ENCODE measurements around the gene HIP1R. TPM values are rescaled to one million over a fixed set of nuclear protein-coding genes. Genes with fewer than 3 reads are reported as not detected.

The HIP1R gene
- total RNA-seq, 1 experiment from 2014 or later, result 64.1 TPM

Other genes starting within 250 kb of the HIP1R start
- gene HCAR2, start 132.1 kb upstream of the HIP1R start, total RNA-seq (2014; rRNA removed; shearing (Covaris generic)), result 0.17 TPM in 2 replicates
- gene HCAR3, start 118.6 kb upstream of the HIP1R start, total RNA-seq (2014; rRNA removed; shearing (Covaris generic)), result 0.05 TPM in 1 of 2 replicates, not detected in the other
- 0.05 TPM in 1 of 2 replicates, not detected in the other for gene HCAR1, start 104.6 kb upstream of the HIP1R start, total RNA-seq (2014; rRNA removed; shearing (Covaris generic))
- gene DENR, start 82.6 kb upstream of the HIP1R start, total RNA-seq (2014; rRNA removed; shearing (Covaris generic)), result 66.0 and 77.5 TPM in 2 replicates
- 0.14 and 0.27 TPM in 2 replicates for gene CCDC62, start 60.9 kb upstream of the HIP1R start, total RNA-seq (2014; rRNA removed; shearing (Covaris generic))
- 13.1 and 15.8 TPM in 2 replicates for gene VPS37B, start 60.7 kb downstream of the HIP1R start, total RNA-seq (2014; rRNA removed; shearing (Covaris generic))
- gene ABCB9, start 131.0 kb downstream of the HIP1R start, total RNA-seq (2014; rRNA removed; shearing (Covaris generic)), result 2.7 and 3.9 TPM in 2 replicates
- 21.0 and 21.4 TPM in 2 replicates for gene OGFOD2, start 139.8 kb downstream of the HIP1R start, total RNA-seq (2014; rRNA removed; shearing (Covaris generic))
- 209 and 227 TPM in 2 replicates for gene ARL6IP4, start 145.2 kb downstream of the HIP1R start, total RNA-seq (2014; rRNA removed; shearing (Covaris generic))